ENCODE results near the gene NELFE.
"Not testable (repeated sequence)": the region's sequence is repeated elsewhere in the genome, so short reads cannot be mapped to it uniquely, and the experiment has no call there.

NELFE gene

GRCh38 chr6:31958741-31959739 is at the start of gene NELFE, which contains the start of gene SKIC2:
TSS of gene NELFE (minus strand) at chr6:31958971. CDS start at chr6:31958446, 525 bp downstream.
TSS of gene SKIC2 (plus strand) at chr6:31959175. CDS start at chr6:31959193, 18 bp downstream.
- DNase-seq, result peak; percentile 95

- not testable (repeated sequence) for DNase-seq
These were observed 49.3 kb upstream of the NELFE start for GRCh38 chr6:32008037-32008436.

GRCh38 chr6:32007086-32007485 is 48.3 kb upstream of the NELFE start:
- DNase-seq, result not testable (repeated sequence)

- not testable (repeated sequence) for DNase-seq
These were observed 47.3 kb upstream of the NELFE start for GRCh38 chr6:32005991-32006529.

GRCh38 chr6:32005538-32005880 is 46.7 kb upstream of the NELFE start:
- not testable (repeated sequence) for DNase-seq

- DNase-seq, result not testable (repeated sequence)
These were observed 46.2 kb upstream of the NELFE start for GRCh38 chr6:32004864-32005537.

- not testable (repeated sequence) for DNase-seq
These were observed 45.6 kb upstream of the NELFE start for GRCh38 chr6:32004393-32004792.

- not testable (repeated sequence) for DNase-seq
These were observed 44.5 kb upstream of the NELFE start for GRCh38 chr6:32003301-32003700.

- not testable (repeated sequence) for DNase-seq
These were observed 43.9 kb upstream of the NELFE start for GRCh38 chr6:32002546-32003268.

GRCh38 chr6:31996385-31996784 is 37.6 kb upstream of the NELFE start:
- DNase-seq, result not testable (repeated sequence)

- not testable (repeated sequence) for DNase-seq
These were observed 35.6 kb upstream of the NELFE start for GRCh38 chr6:31994421-31994820.

GRCh38 chr6:31989363-31989762 is 30.6 kb upstream of the NELFE start:
- DNase-seq, result not testable (repeated sequence)

- not testable (repeated sequence) for DNase-seq
These were observed 23.0 kb upstream of the NELFE start, which contains the start of gene C4A for GRCh38 chr6:31981744-31982143. TSS of gene C4A (plus strand) at chr6:31982057. CDS start at chr6:31982108, 51 bp downstream.

GRCh38 chr6:31980998-31981397 is 22.2 kb upstream of the NELFE start:
- DNase-seq, result not testable (repeated sequence)

GRCh38 chr6:31980195-31980876 is 21.6 kb upstream of the NELFE start:
- not testable (repeated sequence) for DNase-seq

- no peak for DNase-seq
These were observed 20.6 kb upstream of the NELFE start for GRCh38 chr6:31979238-31979898.

- no peak for DNase-seq
These were observed 20.1 kb upstream of the NELFE start for GRCh38 chr6:31978831-31979230.

- no peak for DNase-seq
These were observed 19.2 kb upstream of the NELFE start for GRCh38 chr6:31977816-31978431.

- not testable (repeated sequence) for DNase-seq
These were observed 17.3 kb upstream of the NELFE start for GRCh38 chr6:31976065-31976464.

- peak; percentile 3 for DNase-seq
These were observed 14.1 kb upstream of the NELFE start for GRCh38 chr6:31972709-31973350.
